Mesenchymal stem cell (in vitro differentiated cells and primary cell): ENCODE data around the gene SH3TC1.
A peak's percentile ranks its signal among the peaks of the same experiment; 100 is the strongest.

Experiments
- DNase-seq: peaks from one replicate; pipeline ENCODE4 v3.0.0-alpha.2; 2013
- H2AFZ ChIP-seq: one replicate; pipeline ENCODE4 v1.6.1; 2013; ENCODE audit warnings: low read depth, mild to moderate bottlenecking, control low read depth, inconsistent platforms, low read length, moderate library complexity
- H2AK5ac ChIP-seq: 2 replicates; pipeline ENCODE4 v1.6.1; 2013; ENCODE audit warnings: low read length, moderate library complexity, mild to moderate bottlenecking, inconsistent platforms; ENCODE audit not compliant: severe bottlenecking
- H2BK120ac ChIP-seq: one replicate; pipeline ENCODE4 v1.6.1; 2013; ENCODE audit warnings: low read depth, mild to moderate bottlenecking, inconsistent platforms, low read length, moderate library complexity
- H2BK12ac ChIP-seq, 2 experiments: one replicate each; pipeline ENCODE4 v1.6.1; 2013; ENCODE audit warnings: inconsistent platforms in 2 of 2, low read length in 2 of 2, mild to moderate bottlenecking in 2 of 2, moderate library complexity in 2 of 2, control low read depth in 1 of 2
- H2BK15ac ChIP-seq: one replicate; pipeline ENCODE4 v1.6.1; 2013; ENCODE audit warnings: mild to moderate bottlenecking, low read depth, inconsistent platforms; ENCODE audit not compliant: poor library complexity, severe bottlenecking
- H2BK5ac ChIP-seq: 2 replicates; pipeline ENCODE4 v1.6.1; 2013; ENCODE audit warnings: low read depth, mild to moderate bottlenecking, low read length, control low read depth, inconsistent platforms; ENCODE audit not compliant: poor library complexity, severe bottlenecking
- H3K14ac ChIP-seq, 2 experiments: one replicate each; pipeline ENCODE4 v1.6.1; 2013; ENCODE audit warnings: inconsistent platforms in 2 of 2, low read length in 2 of 2, control low read depth in 1 of 2, mild to moderate bottlenecking in 1 of 2, moderate library complexity in 1 of 2
- H3K18ac ChIP-seq, 2 experiments: one replicate each; pipeline ENCODE4 v1.6.1; 2013; ENCODE audit warnings: inconsistent platforms in 2 of 2, low read length in 2 of 2, control low read depth in 1 of 2, low read depth in 1 of 2, mild to moderate bottlenecking in 1 of 2
- H3K23ac ChIP-seq, 2 experiments: one replicate each; pipeline ENCODE4 v1.6.1; 2013; ENCODE audit warnings: inconsistent platforms in 2 of 2, low read length in 2 of 2, mild to moderate bottlenecking in 2 of 2, moderate library complexity in 2 of 2, control low read depth in 1 of 2
- H3K27ac ChIP-seq: 2 replicates; pipeline ENCODE4 v1.5.1; 2013; ENCODE audit warnings: mild to moderate bottlenecking, moderate library complexity, low read length, control low read depth, inconsistent platforms; ENCODE audit not compliant: poor library complexity, severe bottlenecking
- H3K27me3 ChIP-seq, 2 experiments: 2 replicates each; pipeline versions ENCODE4 v1.6.1 to v1.7.0; 2013; ENCODE audit warnings: low read length in 2 of 2, mild to moderate bottlenecking in 2 of 2, moderate library complexity in 2 of 2, control low read depth in 1 of 2, inconsistent platforms in 1 of 2; ENCODE audit not compliant: control insufficient read depth in 1 of 2, insufficient read depth in 1 of 2
- H3K36me3 ChIP-seq, 2 experiments: 2 replicates each; pipeline versions ENCODE4 v1.6.1 to v1.7.0; 2013; ENCODE audit warnings: low read length in 2 of 2, control low read depth in 1 of 2, inconsistent platforms in 1 of 2, low read depth in 1 of 2, mild to moderate bottlenecking in 1 of 2; ENCODE audit not compliant: insufficient read depth in 2 of 2, control insufficient read depth in 1 of 2
- H3K4ac ChIP-seq, 2 experiments: one replicate each; pipeline ENCODE4 v1.6.1; 2013; ENCODE audit warnings: inconsistent platforms in 2 of 2, low read length in 2 of 2, mild to moderate bottlenecking in 2 of 2, moderate library complexity in 2 of 2, control low read depth in 1 of 2, low read depth in 1 of 2
- H3K4me1 ChIP-seq: 2 replicates; pipeline ENCODE4 v1.6.1; 2013; ENCODE audit warnings: low read depth, low read length, control low read depth; ENCODE audit not compliant: control insufficient read depth, insufficient read depth
- H3K4me2 ChIP-seq: 2 replicates; pipeline ENCODE4 v1.6.1; 2013; ENCODE audit warnings: low read length, mild to moderate bottlenecking, inconsistent platforms; ENCODE audit not compliant: poor library complexity, severe bottlenecking
- H3K4me3 ChIP-seq, 2 experiments: 2 replicates each; pipeline versions ENCODE4 v1.5.1 to v1.7.0; 2013; ENCODE audit warnings: low read length in 2 of 2, mild to moderate bottlenecking in 2 of 2, control low read depth in 1 of 2, low read depth in 1 of 2; ENCODE audit not compliant: insufficient read depth in 1 of 2
- H3K79me1 ChIP-seq: replicated peaks from 2 replicates; pipeline ENCODE4 v1.6.1; 2013; ENCODE audit warnings: mild to moderate bottlenecking, control low read depth, low read length, inconsistent platforms; ENCODE audit not compliant: poor library complexity, severe bottlenecking
- H3K9ac ChIP-seq: 2 replicates; pipeline ENCODE4 v1.7.0; 2013; ENCODE audit warnings: mild to moderate bottlenecking, low read length, moderate library complexity
- H3K9me3 ChIP-seq: 2 replicates; pipeline ENCODE4 v1.7.0; 2013; ENCODE audit warnings: mild to moderate bottlenecking, low read length; ENCODE audit not compliant: control insufficient read depth
- H4K8ac ChIP-seq: one replicate; pipeline ENCODE4 v1.6.1; 2013; ENCODE audit warnings: inconsistent platforms, mild to moderate bottlenecking, low read length, moderate library complexity
- H4K91ac ChIP-seq: one replicate; pipeline ENCODE4 v1.6.1; 2013; ENCODE audit warnings: mild to moderate bottlenecking, low read length, inconsistent platforms
- WGBS: methylation state at CpG from one replicate; pipeline ENCODE4 v1.1.7; 2013; ENCODE audit warnings: mixed read lengths; 5-methylcytosine and 5-hydroxymethylcytosine counted together

Gene SH3TC1

GRCh38 chr4:8244931-8245460 lies 45.9 kb downstream of the SH3TC1 start:
- Histone ChIP-seq H3K4me3 (no peak overlapping the region), H3K36me3 (peaks cover 0 to 16% of the 10 kb centered on the region in 2 experiments), H2AK5ac (no peak overlapping the region), H3K4ac (no peak overlapping the region), H3K9ac (no peak overlapping the region), H3K18ac (no peak overlapping the region), H2BK15ac (peak overlapping the region; percentile 60), H3K79me1 (no peaks in the 10 kb centered on the region), H3K4me1 (peaks cover 10% of the 10 kb centered on the region), H2BK120ac (no peak overlapping the region), H3K4me2 (no peak overlapping the region), H2AFZ (no peak overlapping the region), H4K8ac (no peak overlapping the region), H3K27ac (no peak overlapping the region), H4K91ac (peak overlapping the region; percentile 6), H2BK12ac (peak overlapping the region in 1 of 2 experiments; percentile 30), H3K14ac (peak overlapping the region in 1 of 2 experiments; percentile 44), H3K9me3 (no peaks in the 10 kb centered on the region), H2BK5ac (no peak overlapping the region), H3K23ac (no peak overlapping the region), H3K27me3 (peaks cover 5% of the 10 kb centered on the region in 2 experiments)
- WGBS = 97% methylated on average over 19 of the region's 19 CpGs
- DNase-seq = no peak

GRCh38 chr4:8245884-8246833 lies 47.1 kb downstream of the SH3TC1 start:
- Histone ChIP-seq H4K8ac (no peak overlapping the region), H3K4me1 (peaks cover 10% of the 10 kb centered on the region), H3K4me2 (no peak overlapping the region), H3K36me3 (peaks cover 0 to 6% of the 10 kb centered on the region in 2 experiments), H4K91ac (peak overlapping the region; percentile 52), H3K23ac (no peak overlapping the region), H3K9ac (peak overlapping the region; percentile 48), H3K27ac (no peak overlapping the region), H3K4ac (no peak overlapping the region), H3K27me3 (peaks cover 5 to 8% of the 10 kb centered on the region in 2 experiments), H3K4me3 (no peak overlapping the region), H2AK5ac (no peak overlapping the region), H2BK120ac (no peak overlapping the region), H2BK5ac (no peak overlapping the region), H3K9me3 (no peaks in the 10 kb centered on the region), H3K14ac (peak overlapping the region in 1 of 2 experiments; percentile 55), H2BK12ac (peak overlapping the region in 1 of 2 experiments; percentile 61), H3K79me1 (no peaks in the 10 kb centered on the region), H2AFZ (no peak overlapping the region), H2BK15ac (peak overlapping the region; percentile 52), H3K18ac (peak overlapping the region in 1 of 2 experiments; percentile 41)
- WGBS = 94% methylated on average over 30 of the region's 31 CpGs
- no peak for DNase-seq

- no peak overlapping the region for H2AK5ac ChIP-seq
- no peak overlapping the region for H3K27ac ChIP-seq
- peak overlapping the region; percentile 86 for H2BK15ac ChIP-seq
- H2AFZ ChIP-seq = no peak overlapping the region
- H3K4me2 ChIP-seq = no peak overlapping the region
- H2BK5ac ChIP-seq = no peak overlapping the region
- H3K18ac ChIP-seq = peak overlapping the region; percentile 26 to 69
- peak overlapping the region; percentile 80 for H2BK120ac ChIP-seq
- peak overlapping the region; percentile 94 for H4K91ac ChIP-seq
- DNase-seq = peak; percentile 47
- H4K8ac ChIP-seq = peak overlapping the region; percentile 82
- peak overlapping the region; percentile 9 to 60 for H3K4ac ChIP-seq
- H3K4me3 ChIP-seq = no peak overlapping the region
- H3K9ac ChIP-seq = peak overlapping the region; percentile 48
- WGBS = 69% methylated on average over 31 of the region's 31 CpGs
- no peak overlapping the region for H3K23ac ChIP-seq
- H3K4me1 ChIP-seq = peaks cover 7% of the 10 kb centered on the region
- H3K9me3 ChIP-seq = no peaks in the 10 kb centered on the region
- peak overlapping the region in 1 of 2 experiments; percentile 67 for H3K14ac ChIP-seq
- peaks cover 5 to 8% of the 10 kb centered on the region in 2 experiments for H3K27me3 ChIP-seq
- H2BK12ac ChIP-seq = peak overlapping the region; percentile 16 to 81
- H3K79me1 ChIP-seq = no peaks in the 10 kb centered on the region
- no peaks in the 10 kb centered on the region for H3K36me3 ChIP-seq
These were observed 48.2 kb downstream of the SH3TC1 start for GRCh38 chr4:8247047-8247930.
